GM23338 (cell line): ENCODE results near the gene TTLL5. TPM values are rescaled to one million over a fixed set of nuclear protein-coding genes. Genes with fewer than 3 reads are reported as not detected.

Source experiments
- ATAC-seq: fragments of 200-7000 bp; cut with Tn5 transposase; 3 replicates; pipeline ENCODE4 v1.9.1; 2020
- DNase-seq: peaks from one replicate; pipeline ENCODE4 v3.0.0-alpha.2; 2015; ENCODE audit warnings: low spot score
- H2AFZ ChIP-seq: fragments of 200-600 bp; sonication (generic); 2 replicates; pipeline ENCODE4 v1.8.0; 2016; ENCODE audit warnings: antibody characterized with exemption, mild to moderate bottlenecking, moderate library complexity
- H3F3A ChIP-seq: fragments of 200-600 bp; sonication (generic); replicated peaks from 2 replicates; pipeline ENCODE4 v1.8.0; 2017; ENCODE audit warnings: antibody characterized with exemption, mixed run types, low read depth
- H3K27ac ChIP-seq: fragments of 200-600 bp; sonication (generic); 2 replicates; pipeline ENCODE4 v1.6.1; 2016; ENCODE audit warnings: low read depth
- H3K27me3 ChIP-seq: fragments of 200-600 bp; sonication (generic); 2 replicates; pipeline ENCODE4 v1.8.0; 2016; ENCODE audit warnings: mild to moderate bottlenecking, mixed run types, moderate library complexity; ENCODE audit not compliant: insufficient read depth
- H3K36me3 ChIP-seq: fragments of 200-600 bp; sonication (generic); 2 replicates; pipeline ENCODE4 v1.8.0; 2016; ENCODE audit warnings: mild to moderate bottlenecking; ENCODE audit not compliant: insufficient read depth
- H3K4me1 ChIP-seq: fragments of 200-600 bp; sonication (generic); 2 replicates; pipeline ENCODE4 v1.8.0; 2016; ENCODE audit warnings: mild to moderate bottlenecking, moderate library complexity; ENCODE audit not compliant: insufficient read depth
- H3K4me2 ChIP-seq: fragments of 200-600 bp; sonication (generic); 2 replicates; pipeline ENCODE4 v1.7.1; 2017; ENCODE audit warnings: mixed run types
- H3K4me3 ChIP-seq: fragments of 200-600 bp; sonication (generic); 2 replicates; pipeline ENCODE4 v1.6.1; 2016; ENCODE audit warnings: mixed run types
- H3K79me2 ChIP-seq: fragments of 200-600 bp; sonication (generic); replicated peaks from 2 replicates; pipeline ENCODE4 v1.8.0; 2017; ENCODE audit warnings: mild to moderate bottlenecking; ENCODE audit not compliant: insufficient read depth
- H3K9me2 ChIP-seq: fragments of 200-600 bp; sonication (generic); 2 replicates; pipeline ENCODE4 v1.8.0; 2017; ENCODE audit not compliant: insufficient read depth
- H4K20me1 ChIP-seq: fragments of 200-600 bp; sonication (generic); replicated peaks from 2 replicates; pipeline ENCODE4 v1.8.0; 2017; ENCODE audit warnings: mild to moderate bottlenecking; ENCODE audit not compliant: insufficient read depth
- H3K27ac Mint-ChIP-seq: 2 replicates; pipeline ENCODE4 v1.8.0; 2020; ENCODE audit warnings: inconsistent platforms, mild to moderate bottlenecking, moderate library complexity, mixed read lengths
- H3K27me3 Mint-ChIP-seq: 3 replicates; pipeline ENCODE4 v1.8.0; 2022; ENCODE audit warnings: low read depth, mild to moderate bottlenecking, moderate library complexity, mixed read lengths, inconsistent platforms; ENCODE audit not compliant: insufficient read depth, poor library complexity
- H3K36me3 Mint-ChIP-seq: 3 replicates; pipeline ENCODE4 v1.8.0; 2021; ENCODE audit warnings: low read depth, mild to moderate bottlenecking, inconsistent platforms, moderate library complexity, mixed read lengths
- H3K4me1 Mint-ChIP-seq: 3 replicates; pipeline ENCODE4 v1.8.0; 2020; ENCODE audit warnings: mild to moderate bottlenecking, inconsistent platforms, mixed read lengths
- H3K4me3 Mint-ChIP-seq: 3 replicates; pipeline ENCODE4 v1.8.0; 2021; ENCODE audit warnings: moderate library complexity, mild to moderate bottlenecking, inconsistent platforms, mixed read lengths
- H3K9me3 Mint-ChIP-seq: 3 replicates; pipeline ENCODE4 v1.8.0; 2020; ENCODE audit warnings: moderate library complexity, mild to moderate bottlenecking, inconsistent platforms, mixed read lengths
- CREB1 ChIP-seq: fragments of 250-450 bp; sonication (Bioruptor Pico); IDR thresholded peaks from 2 replicates; pipeline ENCODE4 v1.5.0; 2020; ENCODE audit warnings: low read depth, mild to moderate bottlenecking, moderate library complexity
- EZH2 ChIP-seq: fragments of 200-600 bp; sonication (generic); IDR thresholded peaks from one replicate; pipeline ENCODE4 v1.8.0; 2017; ENCODE audit warnings: antibody characterized with exemption, mild to moderate bottlenecking, low read depth; ENCODE audit not compliant: unreplicated experiment
- EZH2phosphoT487 ChIP-seq: fragments of 200-600 bp; sonication (generic); IDR thresholded peaks from one replicate; pipeline ENCODE4 v1.8.1; 2018; ENCODE audit warnings: antibody characterized with exemption; ENCODE audit not compliant: unreplicated experiment
- JUNB ChIP-seq: IDR thresholded peaks from one replicate; pipeline ENCODE4 v1.6.1; 2016; ENCODE audit warnings: antibody characterized with exemption; ENCODE audit not compliant: unreplicated experiment
- NANOG ChIP-seq: IDR thresholded peaks from 2 replicates; pipeline ENCODE4 v1.6.1; 2016; ENCODE audit warnings: antibody characterized with exemption, borderline replicate concordance
- POLR2AphosphoS5 ChIP-seq: IDR thresholded peaks from 2 replicates; pipeline ENCODE4 v1.6.1; 2016; ENCODE audit warnings: antibody characterized with exemption, low read depth
- STAT1 ChIP-seq: IDR thresholded peaks from one replicate; pipeline ENCODE4 v1.6.1; 2016; ENCODE audit warnings: antibody characterized with exemption; ENCODE audit not compliant: unreplicated experiment
- ZNF114 ChIP-seq: fragments of 250-450 bp; sonication (Bioruptor Pico); IDR thresholded peaks from 2 replicates; pipeline ENCODE4 v1.5.0; 2020; ENCODE audit warnings: mild to moderate bottlenecking, moderate library complexity
- ZNF331 ChIP-seq: fragments of 250-450 bp; sonication (Bioruptor Pico); IDR thresholded peaks from 2 replicates; pipeline ENCODE4 v1.5.0; 2020; ENCODE audit warnings: low read depth, mild to moderate bottlenecking, moderate library complexity
- ZNF462 ChIP-seq: fragments of 250-450 bp; sonication (Bioruptor Pico); IDR thresholded peaks from 2 replicates; pipeline ENCODE4 v1.5.0; 2020; ENCODE audit warnings: mild to moderate bottlenecking, moderate library complexity
- polyA plus RNA-seq: library from polyadenylated mRNA; unstranded; fragments of >200 nt; fragmentation: Nextera tagmentation; extraction: Ambion mirVana; gene quantifications from 2 replicates; pipeline ENCODE4 v1.2.1, GENCODE V29; 2016
- total RNA-seq: library from RNA; depleted of rRNA; stranded (reverse); fragments of >200 nt; shearing (Covaris generic); gene quantifications from 2 replicates; pipeline ENCODE4 v1.2.3, GENCODE V29; 2014
- TF ChIP-seq, protein P1 (sequence below): IDR thresholded peaks from 2 replicates; pipeline ENCODE4 v1.6.1; 2016; ENCODE audit warnings: antibody characterized with exemption
- TF ChIP-seq, protein P2 (sequence below): IDR thresholded peaks from one replicate; pipeline ENCODE4 v1.6.1; 2018; ENCODE audit warnings: antibody characterized with exemption; ENCODE audit not compliant: unreplicated experiment
- TF ChIP-seq, protein P3 (sequence below), 2 experiments: fragments of 200-600 bp in 1 of 2; sonication (generic) in 1 of 2; conservative IDR thresholded peaks; 2 replicates each; pipeline versions ENCODE4 v1.5.1 to v1.6.1; 2016 to 2017; ENCODE audit warnings: antibody characterized with exemption in 2 of 2, low read depth in 2 of 2, mild to moderate bottlenecking in 2 of 2, moderate library complexity in 1 of 2

The TTLL5 gene
- total and polyA plus RNA-seq, 2 experiments from 2014 or later = 33.5 to 35.4 TPM

DNA sequence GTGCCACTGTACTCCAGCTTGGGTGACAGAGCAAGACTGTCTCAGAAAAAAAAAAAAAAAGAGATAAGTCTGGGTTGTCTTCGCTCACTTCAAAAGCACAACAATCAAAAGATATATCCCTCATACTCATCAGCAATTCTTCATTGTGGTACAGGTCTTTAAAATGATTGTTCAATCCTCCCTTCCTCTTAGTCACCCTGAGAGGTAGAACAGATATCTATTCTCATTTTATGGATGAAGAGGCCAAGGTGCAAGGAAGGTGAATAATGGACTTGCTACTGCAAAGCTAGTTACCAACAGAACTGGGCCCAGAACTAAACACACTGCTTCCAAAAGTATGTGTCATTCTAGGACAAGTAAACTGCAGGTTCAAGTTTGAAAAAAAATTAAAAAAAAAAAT is 7.5 kb upstream of the TTLL5 start:
- Mint-ChIP-seq H3K9me3 (no peaks in the 10 kb centered on the region; the same call in 2 of the 3 replicates), H3K36me3 (peaks cover 70% of the 10 kb centered on the region), H3K4me3 (no peak overlapping the region), H3K27me3 (no peaks in the 10 kb centered on the region), H3K27ac (no peak overlapping the region), H3K4me1 (peaks cover 12% of the 10 kb centered on the region; the same call in 2 of the 3 replicates)
- DNase-seq (no peak), ATAC-seq (no peak)
- Histone ChIP-seq H2AFZ (no peak overlapping the region), H3K4me2 (no peak overlapping the region), H3K4me1 (no peaks in the 10 kb centered on the region; the same call in 1 of the 2 replicates), H3K27ac (no peak overlapping the region), H3K9me2 (no peaks in the 10 kb centered on the region), H3K79me2 (peaks cover 12% of the 10 kb centered on the region), H3K27me3 (no peaks in the 10 kb centered on the region), H3K4me3 (no peak overlapping the region), H3K36me3 (peaks cover 36% of the 10 kb centered on the region), H3F3A (no peaks in the 10 kb centered on the region), H4K20me1 (peaks cover 14% of the 10 kb centered on the region)
- TF ChIP-seq EZH2 (no peak), JUNB (no peak), ZNF331 (no peak), STAT1 (no peak), CREB1 (CRISPR knock-in tag) (no peak), EZH2phosphoT487 (no peak), ZNF114 (CRISPR knock-in tag) (no peak), NANOG (no peak), ZNF462 (CRISPR knock-in tag) (no peak), POLR2AphosphoS5 (no peak)
- TF ChIP-seq, protein P1, sequence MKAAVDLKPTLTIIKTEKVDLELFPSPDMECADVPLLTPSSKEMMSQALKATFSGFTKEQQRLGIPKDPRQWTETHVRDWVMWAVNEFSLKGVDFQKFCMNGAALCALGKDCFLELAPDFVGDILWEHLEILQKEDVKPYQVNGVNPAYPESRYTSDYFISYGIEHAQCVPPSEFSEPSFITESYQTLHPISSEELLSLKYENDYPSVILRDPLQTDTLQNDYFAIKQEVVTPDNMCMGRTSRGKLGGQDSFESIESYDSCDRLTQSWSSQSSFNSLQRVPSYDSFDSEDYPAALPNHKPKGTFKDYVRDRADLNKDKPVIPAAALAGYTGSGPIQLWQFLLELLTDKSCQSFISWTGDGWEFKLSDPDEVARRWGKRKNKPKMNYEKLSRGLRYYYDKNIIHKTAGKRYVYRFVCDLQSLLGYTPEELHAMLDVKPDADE = no peak
- TF ChIP-seq, protein P2, sequence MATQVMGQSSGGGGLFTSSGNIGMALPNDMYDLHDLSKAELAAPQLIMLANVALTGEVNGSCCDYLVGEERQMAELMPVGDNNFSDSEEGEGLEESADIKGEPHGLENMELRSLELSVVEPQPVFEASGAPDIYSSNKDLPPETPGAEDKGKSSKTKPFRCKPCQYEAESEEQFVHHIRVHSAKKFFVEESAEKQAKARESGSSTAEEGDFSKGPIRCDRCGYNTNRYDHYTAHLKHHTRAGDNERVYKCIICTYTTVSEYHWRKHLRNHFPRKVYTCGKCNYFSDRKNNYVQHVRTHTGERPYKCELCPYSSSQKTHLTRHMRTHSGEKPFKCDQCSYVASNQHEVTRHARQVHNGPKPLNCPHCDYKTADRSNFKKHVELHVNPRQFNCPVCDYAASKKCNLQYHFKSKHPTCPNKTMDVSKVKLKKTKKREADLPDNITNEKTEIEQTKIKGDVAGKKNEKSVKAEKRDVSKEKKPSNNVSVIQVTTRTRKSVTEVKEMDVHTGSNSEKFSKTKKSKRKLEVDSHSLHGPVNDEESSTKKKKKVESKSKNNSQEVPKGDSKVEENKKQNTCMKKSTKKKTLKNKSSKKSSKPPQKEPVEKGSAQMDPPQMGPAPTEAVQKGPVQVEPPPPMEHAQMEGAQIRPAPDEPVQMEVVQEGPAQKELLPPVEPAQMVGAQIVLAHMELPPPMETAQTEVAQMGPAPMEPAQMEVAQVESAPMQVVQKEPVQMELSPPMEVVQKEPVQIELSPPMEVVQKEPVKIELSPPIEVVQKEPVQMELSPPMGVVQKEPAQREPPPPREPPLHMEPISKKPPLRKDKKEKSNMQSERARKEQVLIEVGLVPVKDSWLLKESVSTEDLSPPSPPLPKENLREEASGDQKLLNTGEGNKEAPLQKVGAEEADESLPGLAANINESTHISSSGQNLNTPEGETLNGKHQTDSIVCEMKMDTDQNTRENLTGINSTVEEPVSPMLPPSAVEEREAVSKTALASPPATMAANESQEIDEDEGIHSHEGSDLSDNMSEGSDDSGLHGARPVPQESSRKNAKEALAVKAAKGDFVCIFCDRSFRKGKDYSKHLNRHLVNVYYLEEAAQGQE = no peak
- TF ChIP-seq, protein P3, sequence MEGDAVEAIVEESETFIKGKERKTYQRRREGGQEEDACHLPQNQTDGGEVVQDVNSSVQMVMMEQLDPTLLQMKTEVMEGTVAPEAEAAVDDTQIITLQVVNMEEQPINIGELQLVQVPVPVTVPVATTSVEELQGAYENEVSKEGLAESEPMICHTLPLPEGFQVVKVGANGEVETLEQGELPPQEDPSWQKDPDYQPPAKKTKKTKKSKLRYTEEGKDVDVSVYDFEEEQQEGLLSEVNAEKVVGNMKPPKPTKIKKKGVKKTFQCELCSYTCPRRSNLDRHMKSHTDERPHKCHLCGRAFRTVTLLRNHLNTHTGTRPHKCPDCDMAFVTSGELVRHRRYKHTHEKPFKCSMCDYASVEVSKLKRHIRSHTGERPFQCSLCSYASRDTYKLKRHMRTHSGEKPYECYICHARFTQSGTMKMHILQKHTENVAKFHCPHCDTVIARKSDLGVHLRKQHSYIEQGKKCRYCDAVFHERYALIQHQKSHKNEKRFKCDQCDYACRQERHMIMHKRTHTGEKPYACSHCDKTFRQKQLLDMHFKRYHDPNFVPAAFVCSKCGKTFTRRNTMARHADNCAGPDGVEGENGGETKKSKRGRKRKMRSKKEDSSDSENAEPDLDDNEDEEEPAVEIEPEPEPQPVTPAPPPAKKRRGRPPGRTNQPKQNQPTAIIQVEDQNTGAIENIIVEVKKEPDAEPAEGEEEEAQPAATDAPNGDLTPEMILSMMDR (conservative IDR thresholded peaks at IDR 0.05; ENCODE audit: low read depth in 2 of 2) = no peak
